ENCODE data around the gene NUP205. TPM values are rescaled to one million over a fixed set of nuclear protein-coding genes. Genes with fewer than 3 reads are reported as not detected.
A peak's percentile ranks its signal among the peaks of the same experiment; 100 is the strongest.

NUP205 gene
- total and polyA plus RNA-seq, 4 experiments from 2014 or later, result 29.2 to 73.8 (median 49.6) TPM

- Histone ChIP-seq H3K27me3 (ENCODE audit: insufficient read depth, low read length) (no peaks in the 10 kb centered on the region), H3K27ac (ENCODE audit: low read depth, low read length) (no peak overlapping the region), H3K36me3 (ENCODE audit: insufficient read depth, low read length) (no peaks in the 10 kb centered on the region), H3K9me3 (ENCODE audit: control insufficient read depth in 1 of 2, low read length in 2 of 2) (no peaks in the 10 kb centered on the region), H3K4me1 (ENCODE audit: insufficient read depth, low read length) (peaks cover 26% of the 10 kb centered on the region), H3K4me3 (ENCODE audit: low read length in 2 of 2) (no peak overlapping the region)
- ChIA-PET CTCF (ENCODE audit: partially characterized antibody) (interaction anchor here (1.0 to 1.5 kb wide), 3 partner anchors 11 to 133 kb away, joined by 3 to 7 read pairs (median 4); partner anchors contain the start of gene NUP205), POLR2A (ENCODE audit: partially characterized antibody) (interaction anchor here (1.0 kb wide), 1 partner anchor 238 kb away, joined by 3 read pairs; no protein-coding TSS in a partner anchor)
- intact Hi-C loops (cut with micrococcal nuclease), result loop anchor here (1.0 to 5.0 kb wide), 2 partner anchors 133 to 1055 kb away; partner anchors contain the start of gene AKR1B1
- H3K36me3 Mint-ChIP-seq, result no peaks in the 10 kb centered on the region
- H3K27ac Mint-ChIP-seq, result no peak overlapping the region
- DNase-seq, result peak; percentile 52 to 73 (median 64)
- H3K4me1 Mint-ChIP-seq, result peaks cover 0 to 5% (median 2%) of the 10 kb centered on the region in 4 donors
- no peak overlapping the region for H3K4me3 Mint-ChIP-seq
- H3K9me3 Mint-ChIP-seq, result no peaks in the 10 kb centered on the region
- H3K27me3 Mint-ChIP-seq, result no peaks in the 10 kb centered on the region
These were observed 45.4 kb upstream of the NUP205 start for GRCh38 chr7:135512135-135512887.

- Mint-ChIP-seq H3K27me3 (no peaks in the 10 kb centered on the region), H3K9me3 (no peaks in the 10 kb centered on the region), H3K4me1 (no peaks in the 10 kb centered on the region), H3K4me3 (no peak overlapping the region), H3K36me3 (no peaks in the 10 kb centered on the region), H3K27ac (no peak overlapping the region)
- DNase-seq, result no peak
- intact Hi-C loops (cut with micrococcal nuclease), result loop anchor here (5.0 kb wide), 1 partner anchor 1058 kb away; the partner anchor contains the start of gene AKR1B1
- Histone ChIP-seq H3K36me3 (ENCODE audit: insufficient read depth, low read length) (no peaks in the 10 kb centered on the region), H3K4me3 (ENCODE audit: low read length in 2 of 2) (no peak overlapping the region), H3K4me1 (ENCODE audit: insufficient read depth, low read length) (peaks cover 7% of the 10 kb centered on the region), H3K27ac (ENCODE audit: low read depth, low read length) (no peak overlapping the region), H3K9me3 (ENCODE audit: control insufficient read depth in 1 of 2, low read length in 2 of 2) (no peaks in the 10 kb centered on the region), H3K27me3 (ENCODE audit: insufficient read depth, low read length) (no peaks in the 10 kb centered on the region)
- ChIA-PET CTCF (ENCODE audit: partially characterized antibody) (interaction anchor here (1.1 kb wide), 1 partner anchor 130 kb away, joined by 3 read pairs; no protein-coding TSS in a partner anchor), POLR2A (ENCODE audit: partially characterized antibody) (no interaction called here)
These were observed 42.9 kb upstream of the NUP205 start for GRCh38 chr7:135514856-135515255.

- Mint-ChIP-seq H3K36me3 (no peaks in the 10 kb centered on the region), H3K4me3 (no peak overlapping the region), H3K4me1 (no peaks in the 10 kb centered on the region), H3K9me3 (no peaks in the 10 kb centered on the region), H3K27me3 (no peaks in the 10 kb centered on the region), H3K27ac (no peak overlapping the region)
- H3K4me1 ChIP-seq (ENCODE audit: insufficient read depth, low read length), result no peaks in the 10 kb centered on the region
- H3K27me3 ChIP-seq (ENCODE audit: insufficient read depth, low read length), result no peaks in the 10 kb centered on the region
- no peak for DNase-seq
- intact Hi-C loops (cut with micrococcal nuclease), result no loop called here
- ChIA-PET CTCF (ENCODE audit: partially characterized antibody) (no interaction called here), POLR2A (ENCODE audit: partially characterized antibody) (no interaction called here)
- H3K36me3 ChIP-seq (ENCODE audit: insufficient read depth, low read length), result no peaks in the 10 kb centered on the region
- H3K27ac ChIP-seq (ENCODE audit: low read depth, low read length), result no peak overlapping the region
- H3K9me3 ChIP-seq (ENCODE audit: control insufficient read depth in 1 of 2, low read length in 2 of 2), result no peaks in the 10 kb centered on the region
- no peak overlapping the region for H3K4me3 ChIP-seq (ENCODE audit: low read length in 2 of 2)
These were observed 40.7 kb upstream of the NUP205 start for GRCh38 chr7:135517060-135517459.

- no peaks in the 10 kb centered on the region for H3K36me3 ChIP-seq (ENCODE audit: insufficient read depth, low read length)
- no peak overlapping the region for H3K4me3 Mint-ChIP-seq
- no peak overlapping the region for H3K27ac Mint-ChIP-seq
- H3K36me3 Mint-ChIP-seq, result peaks cover 0 to 1% of the 10 kb centered on the region in 2 donors
- no peaks in the 10 kb centered on the region for H3K27me3 Mint-ChIP-seq
- intact Hi-C loops (cut with micrococcal nuclease), result no loop called here
- ChIA-PET POLR2A (ENCODE audit: partially characterized antibody) (no interaction called here), CTCF (ENCODE audit: partially characterized antibody) (no interaction called here)
- H3K4me1 Mint-ChIP-seq, result no peaks in the 10 kb centered on the region
- no peak overlapping the region for H3K4me3 ChIP-seq (ENCODE audit: low read length in 2 of 2)
- H3K9me3 ChIP-seq (ENCODE audit: control insufficient read depth in 1 of 2, low read length in 2 of 2), result no peaks in the 10 kb centered on the region
- no peak overlapping the region for H3K27ac ChIP-seq (ENCODE audit: low read depth, low read length)
- no peak for DNase-seq
- H3K4me1 ChIP-seq (ENCODE audit: insufficient read depth, low read length), result no peaks in the 10 kb centered on the region
- no peaks in the 10 kb centered on the region for H3K27me3 ChIP-seq (ENCODE audit: insufficient read depth, low read length)
- H3K9me3 Mint-ChIP-seq, result peaks cover 0 to 3% (median 0%) of the 10 kb centered on the region in 8 donors
These were observed 39.0 kb upstream of the NUP205 start for GRCh38 chr7:135518748-135519147.

- no peak overlapping the region for H3K4me3 ChIP-seq (ENCODE audit: low read length in 2 of 2)
- H3K36me3 Mint-ChIP-seq, result peaks cover 0 to 3% of the 10 kb centered on the region in 2 donors
- DNase-seq, result no peak
- H3K27me3 ChIP-seq (ENCODE audit: insufficient read depth, low read length), result no peaks in the 10 kb centered on the region
- no peaks in the 10 kb centered on the region for H3K4me1 Mint-ChIP-seq
- H3K4me1 ChIP-seq (ENCODE audit: insufficient read depth, low read length), result no peaks in the 10 kb centered on the region
- no peak overlapping the region for H3K27ac Mint-ChIP-seq
- intact Hi-C loops (cut with micrococcal nuclease), result no loop called here
- ChIA-PET CTCF (ENCODE audit: partially characterized antibody) (interaction anchor here (0.7 kb wide), 1 partner anchor 240 kb away, joined by 3 read pairs; no protein-coding TSS in a partner anchor), POLR2A (ENCODE audit: partially characterized antibody) (no interaction called here)
- no peaks in the 10 kb centered on the region for H3K27me3 Mint-ChIP-seq
- no peak overlapping the region for H3K27ac ChIP-seq (ENCODE audit: low read depth, low read length)
- H3K9me3 ChIP-seq (ENCODE audit: control insufficient read depth in 1 of 2, low read length in 2 of 2), result no peaks in the 10 kb centered on the region
- H3K4me3 Mint-ChIP-seq, result no peak overlapping the region
- H3K36me3 ChIP-seq (ENCODE audit: insufficient read depth, low read length), result no peaks in the 10 kb centered on the region
- peaks cover 0 to 3% (median 0%) of the 10 kb centered on the region in 8 donors for H3K9me3 Mint-ChIP-seq
These were observed 38.5 kb upstream of the NUP205 start for GRCh38 chr7:135519233-135519688.

- Histone ChIP-seq H3K9me3 (ENCODE audit: control insufficient read depth in 1 of 2, low read length in 2 of 2) (no peaks in the 10 kb centered on the region), H3K27me3 (ENCODE audit: insufficient read depth, low read length) (no peaks in the 10 kb centered on the region), H3K36me3 (ENCODE audit: insufficient read depth, low read length) (no peaks in the 10 kb centered on the region), H3K4me1 (ENCODE audit: insufficient read depth, low read length) (no peaks in the 10 kb centered on the region), H3K27ac (ENCODE audit: low read depth, low read length) (no peak overlapping the region), H3K4me3 (ENCODE audit: low read length in 2 of 2) (no peak overlapping the region)
- intact Hi-C loops (cut with micrococcal nuclease), result no loop called here
- no peak for DNase-seq
- ChIA-PET POLR2A (ENCODE audit: partially characterized antibody) (no interaction called here), CTCF (ENCODE audit: partially characterized antibody) (interaction anchor here (0.7 kb wide), 1 partner anchor 241 kb away, joined by 3 read pairs; no protein-coding TSS in a partner anchor)
- Mint-ChIP-seq H3K4me3 (no peak overlapping the region), H3K9me3 (peaks cover 0 to 3% (median 0%) of the 10 kb centered on the region in 8 donors), H3K4me1 (no peaks in the 10 kb centered on the region), H3K27ac (no peak overlapping the region), H3K27me3 (no peaks in the 10 kb centered on the region), H3K36me3 (peaks cover 0 to 3% of the 10 kb centered on the region in 2 donors)
These were observed 37.8 kb upstream of the NUP205 start for GRCh38 chr7:135519871-135520270.

GRCh38 chr7:135522509-135522908 is 35.2 kb upstream of the NUP205 start:
- H3K9me3 Mint-ChIP-seq, result peaks cover 0 to 3% (median 0%) of the 10 kb centered on the region in 8 donors
- Histone ChIP-seq H3K4me3 (ENCODE audit: low read length in 2 of 2) (no peak overlapping the region), H3K27me3 (ENCODE audit: insufficient read depth, low read length) (no peaks in the 10 kb centered on the region), H3K36me3 (ENCODE audit: insufficient read depth, low read length) (no peaks in the 10 kb centered on the region), H3K4me1 (ENCODE audit: insufficient read depth, low read length) (no peaks in the 10 kb centered on the region), H3K9me3 (ENCODE audit: control insufficient read depth in 1 of 2, low read length in 2 of 2) (no peaks in the 10 kb centered on the region), H3K27ac (ENCODE audit: low read depth, low read length) (no peak overlapping the region)
- H3K27ac Mint-ChIP-seq, result no peak overlapping the region
- no peak overlapping the region for H3K4me3 Mint-ChIP-seq
- intact Hi-C loops (cut with micrococcal nuclease), result no loop called here
- DNase-seq, result no peak
- H3K36me3 Mint-ChIP-seq, result peaks cover 0 to 3% of the 10 kb centered on the region in 2 donors
- ChIA-PET POLR2A (ENCODE audit: partially characterized antibody) (no interaction called here), CTCF (ENCODE audit: partially characterized antibody) (interaction anchor here (1.3 to 1.5 kb wide), 2 partner anchors 9 to 123 kb away, joined by 4 to 5 read pairs; no protein-coding TSS in a partner anchor)
- no peaks in the 10 kb centered on the region for H3K27me3 Mint-ChIP-seq
- no peaks in the 10 kb centered on the region for H3K4me1 Mint-ChIP-seq

All from CD4-positive, alpha-beta memory T cell (primary cell).